SK-N-SH (cell line): ENCODE data around the gene WDR82. TPM values are rescaled to one million over a fixed set of nuclear protein-coding genes. Genes with fewer than 3 reads are reported as not detected.

ENCODE experiments used
- CTCF ChIA-PET: fragments of 300-600, 350-600 bp; formaldehyde crosslinking; extraction: SDS; loops from one replicate; lab custom pipeline; 2021; lab: Yijun Ruan, JAX
- POLR2A ChIA-PET: fragments of 350-600 bp; sonication (Branson Sonifier 250); formaldehyde crosslinking; extraction: SDS; loops from one replicate; lab custom pipeline; 2020; ENCODE audit warnings: antibody characterized with exemption, inconsistent platforms; lab: Yijun Ruan, JAX
- DNase-seq: peaks from one replicate; pipeline ENCODE4 v3.0.0; 2012
- H2AFZ ChIP-seq: fragments of 200-600 bp; sonication (generic); 2 replicates; pipeline ENCODE4 v1.8.1; 2016; ENCODE audit warnings: antibody characterized with exemption, mild to moderate bottlenecking, low read depth
- H3F3A ChIP-seq: fragments of 200-600 bp; sonication (generic); replicated peaks from 2 replicates; pipeline ENCODE3; 2016; ENCODE audit warnings: antibody characterized with exemption, mild to moderate bottlenecking; ENCODE audit not compliant: insufficient read depth
- H3K27ac ChIP-seq, 2 experiments: fragments of 200-500 bp in 1 of 2; fragments of 200-600 bp in 1 of 2; sonication (Bioruptor generic) in 1 of 2; sonication (generic), shearing (Covaris generic) in 1 of 2; 2 replicates each; pipeline versions ENCODE4 v1.5.1 to v1.6.1; 2014 to 2016; ENCODE audit warnings: low read depth in 2 of 2, inconsistent platforms in 1 of 2, low read length in 1 of 2, mild to moderate bottlenecking in 1 of 2, mixed read lengths in 1 of 2
- H3K27me3 ChIP-seq: fragments of 200-600 bp; sonication (generic), shearing (Covaris generic); 2 replicates; pipeline ENCODE4 v1.6.1; 2016; ENCODE audit warnings: mixed run types; ENCODE audit not compliant: insufficient read depth
- H3K36me3 ChIP-seq, 2 experiments: fragments of 200-500 bp in 1 of 2; fragments of 200-600 bp in 1 of 2; sonication (Bioruptor generic) in 1 of 2; sonication (generic) in 1 of 2; replicated peaks in 1 of 2; 2 replicates each; pipeline versions ENCODE3 to v1.5.1; 2014 to 2016; ENCODE audit warnings: low read length in 1 of 2, mild to moderate bottlenecking in 1 of 2; ENCODE audit not compliant: insufficient read depth in 2 of 2, control insufficient read depth in 1 of 2
- H3K4me1 ChIP-seq, 2 experiments: fragments of 200-500 bp in 1 of 2; fragments of 200-600 bp in 1 of 2; sonication (Bioruptor generic) in 1 of 2; sonication (generic), shearing (Covaris generic) in 1 of 2; 2 replicates each; pipeline versions ENCODE4 v1.5.1 to v1.6.1; 2014 to 2016; ENCODE audit warnings: low read depth in 1 of 2, low read length in 1 of 2, mixed run types in 1 of 2; ENCODE audit not compliant: insufficient read depth in 2 of 2, control insufficient read depth in 1 of 2
- H3K4me2 ChIP-seq: fragments of 200-600 bp; sonication (generic), shearing (Covaris generic); 2 replicates; pipeline ENCODE4 v1.6.1; 2017; ENCODE audit warnings: mixed run types
- H3K4me3 ChIP-seq, 2 experiments: fragments of 200-500 bp in 1 of 2; fragments of 200-600 bp in 1 of 2; sonication (Bioruptor generic) in 1 of 2; sonication (generic), shearing (Covaris generic) in 1 of 2; 2 replicates each; pipeline versions ENCODE4 v1.5.1 to v1.8.1; 2014 to 2016; ENCODE audit warnings: low read depth in 2 of 2, inconsistent platforms in 1 of 2, low read length in 1 of 2, mild to moderate bottlenecking in 1 of 2, mixed read lengths in 1 of 2, moderate library complexity in 1 of 2
- H3K79me2 ChIP-seq: fragments of 200-600 bp; sonication (generic); 2 replicates; pipeline ENCODE4 v1.8.1; 2017; ENCODE audit warnings: mild to moderate bottlenecking; ENCODE audit not compliant: insufficient read depth
- H3K9ac ChIP-seq: fragments of 200-600 bp; sonication (generic); 2 replicates; pipeline ENCODE4 v1.6.1; 2017; ENCODE audit warnings: mixed run types
- H3K9me2 ChIP-seq: fragments of 200-600 bp; sonication (generic); 2 replicates; pipeline ENCODE4 v1.6.1; 2017; ENCODE audit warnings: mixed run types
- H3K9me3 ChIP-seq: fragments of 200-600 bp; sonication (generic); 2 replicates; pipeline ENCODE4 v1.6.1; 2017; ENCODE audit warnings: mixed run types, mild to moderate bottlenecking, moderate library complexity
- H4K20me1 ChIP-seq: fragments of 200-600 bp; sonication (generic); 2 replicates; pipeline ENCODE4 v1.6.1; 2017; ENCODE audit warnings: mild to moderate bottlenecking, mixed run types; ENCODE audit not compliant: insufficient read depth
- EZH2phosphoT487 ChIP-seq: fragments of 200-600 bp; sonication (generic); IDR thresholded peaks from 2 replicates; pipeline ENCODE4 v1.6.1; 2017; ENCODE audit warnings: low read depth, mixed run types, mild to moderate bottlenecking, antibody characterized with exemption, moderate library complexity, borderline replicate concordance
- FOXJ3 ChIP-seq: sonication (generic); formaldehyde crosslinking; IDR thresholded peaks from 2 replicates; pipeline ENCODE4 v1.5.1; 2020; ENCODE audit warnings: mild to moderate bottlenecking, missing genetic modification reagents
- JUND ChIP-seq: IDR thresholded peaks from 2 replicates; pipeline ENCODE4 v1.4.0; 2012
- NFIC ChIP-seq: IDR thresholded peaks from 2 replicates; pipeline ENCODE4 v1.4.0; 2012; ENCODE audit warnings: borderline replicate concordance
- RCOR1 ChIP-seq: fragments of 150-350 bp; IDR thresholded peaks from 2 replicates; pipeline ENCODE4 v1.6.1; 2017; ENCODE audit warnings: antibody characterized with exemption, low read length
- REST ChIP-seq: IDR thresholded peaks from 2 replicates; pipeline ENCODE4 v1.6.1; 2012; ENCODE audit warnings: mild to moderate bottlenecking, low read depth, low read length, moderate library complexity
- SMC3 ChIP-seq: IDR thresholded peaks from 2 replicates; pipeline ENCODE4 v1.6.1; 2012; ENCODE audit warnings: low read depth, low read length, improper control_type of control experiment
- TCF12 ChIP-seq: IDR thresholded peaks from 2 replicates; pipeline ENCODE4 v1.4.0; 2012
- TEAD4 ChIP-seq: IDR thresholded peaks from 2 replicates; pipeline ENCODE4 v1.4.0; 2012; ENCODE audit warnings: mild to moderate bottlenecking, borderline replicate concordance; ENCODE audit not compliant: insufficient read depth
- USF1 ChIP-seq: IDR thresholded peaks from 2 replicates; pipeline ENCODE4 v1.4.0; 2012; ENCODE audit warnings: low read depth, borderline replicate concordance
- ZBTB33 ChIP-seq: IDR thresholded peaks from 2 replicates; pipeline ENCODE4 v1.4.0; 2012; ENCODE audit warnings: low read depth, borderline replicate concordance
- WGBS: methylation state at CpG from one replicate; pipeline ENCODE4 v1.1.6; 2017; ENCODE audit warnings: low lambda C conversion rate; 5-methylcytosine and 5-hydroxymethylcytosine counted together
- polyA plus RNA-seq, 3 experiments: library from polyadenylated mRNA; depleted of rRNA; stranded (reverse); fragments of >200 nt; gene quantifications; 2 replicates each; pipeline ENCODE4 v1.2.3, GENCODE V29; 2012

Gene WDR82
- polyA plus RNA-seq, 1 of the 3 experiments (the other 2 are of a cell fraction), result 41.2 TPM

- ChIA-PET CTCF (interaction anchor here (1.1 to 16.1 kb wide), 3 partner anchors 8 to 30 kb away, joined by 3 to 257 read pairs (median 3); partner anchors contain the start of gene TWF2), POLR2A (no interaction called here)
- H3F3A ChIP-seq, result peaks cover 15% of the 10 kb centered on the region
- H3K9ac ChIP-seq, result no peak overlapping the region
- no peaks in the 10 kb centered on the region for H3K79me2 ChIP-seq
- H3K4me3 ChIP-seq, result no peak overlapping the region
- H3K9me3 ChIP-seq, result no peaks in the 10 kb centered on the region
- no peak for DNase-seq
- peaks cover 48 to 56% of the 10 kb centered on the region in 2 experiments for H3K36me3 ChIP-seq
- H3K9me2 ChIP-seq, result no peaks in the 10 kb centered on the region
- no peaks in the 10 kb centered on the region for H4K20me1 ChIP-seq
- no peaks in the 10 kb centered on the region for H3K27me3 ChIP-seq
- H2AFZ ChIP-seq, result no peak overlapping the region
- no peak overlapping the region for H3K27ac ChIP-seq
- no peak overlapping the region for H3K4me2 ChIP-seq
- TF ChIP-seq FOXJ3 (CRISPR knock-in tag) (no peak), TEAD4 (no peak), NFIC (no peak), USF1 (no peak), TCF12 (peak; percentile 7; the same call in 1 of the 2 replicates)
- peaks cover 10 to 19% of the 10 kb centered on the region in 2 experiments; a peak in 3 of 4 replicates for H3K4me1 ChIP-seq
Observed at GRCh38 chr3:52213901-52214300, 64.5 kb downstream of the WDR82 start.

GRCh38 chr3:52213005-52213404, 65.4 kb downstream of the WDR82 start:
- POLR2A ChIA-PET, result interaction anchor here (1.2 kb wide), 1 partner anchor 36 kb away, joined by 4 read pairs; no protein-coding TSS in a partner anchor

More at GRCh38 chr3:52213005-52213404, 65.4 kb downstream of the WDR82 start:
- Histone ChIP-seq H2AFZ (no peak overlapping the region), H3K27me3 (no peaks in the 10 kb centered on the region), H4K20me1 (no peaks in the 10 kb centered on the region), H3K9me2 (no peaks in the 10 kb centered on the region), H3K9me3 (no peaks in the 10 kb centered on the region), H3K27ac (no peak overlapping the region), H3K79me2 (no peaks in the 10 kb centered on the region), H3K4me2 (no peak overlapping the region), H3K4me3 (no peak overlapping the region), H3K9ac (no peak overlapping the region), H3F3A (peaks cover 11% of the 10 kb centered on the region), H3K4me1 (peaks cover 10 to 16% of the 10 kb centered on the region in 2 experiments; a peak in 3 of 4 replicates), H3K36me3 (peaks cover 57 to 65% of the 10 kb centered on the region in 2 experiments)
- 78% methylated on average over 8 of the region's 8 CpGs for WGBS
- CTCF ChIA-PET, result interaction anchor here (0.7 to 16.1 kb wide), 4 partner anchors 9 to 29 kb away, joined by 3 to 257 read pairs (median 3); partner anchors contain the start of gene TWF2
- DNase-seq, result no peak
- TF ChIP-seq NFIC, result no peak
- no peak for TF ChIP-seq EZH2phosphoT487
- TF ChIP-seq RCOR1, result no peak
- TF ChIP-seq JUND, result no peak
- no peak for TF ChIP-seq ZBTB33
- no peak for TF ChIP-seq USF1
- no peak for TF ChIP-seq TCF12
- TF ChIP-seq SMC3, result no peak
- TF ChIP-seq REST, result no peak
